Superior temporal gyrus (tissue), 1 donor: ENCODE results near the gene RNF223.
"Not testable (repeated sequence)": the region's sequence is repeated elsewhere in the genome, so short reads cannot be mapped to it uniquely, and the experiment has no call there.

ENCODE experiments used
- DNase-seq: peaks from one replicate; pipeline ENCODE4 v3.0.0-alpha.2; 2016; ENCODE audit errors: extremely low spot score

RNF223 gene

GRCh38 chr1:1087351-1088028 lies 13.4 kb upstream of the RNF223 start:
- no peak for DNase-seq

GRCh38 chr1:1086911-1087341 lies 12.8 kb upstream of the RNF223 start:
- no peak for DNase-seq

GRCh38 chr1:1085911-1086841 lies 12.1 kb upstream of the RNF223 start:
- no peak for DNase-seq

GRCh38 chr1:1085171-1085841 lies 11.2 kb upstream of the RNF223 start:
- no peak for DNase-seq

- DNase-seq, result no peak
Measured at GRCh38 chr1:1084372-1085170, 10.5 kb upstream of the RNF223 start.

- DNase-seq, result no peak
Measured at GRCh38 chr1:1083416-1084371, 9.6 kb upstream of the RNF223 start.

GRCh38 chr1:1082776-1083415 lies 8.8 kb upstream of the RNF223 start:
- no peak for DNase-seq

GRCh38 chr1:1082239-1082775 lies 8.2 kb upstream of the RNF223 start:
- no peak for DNase-seq

- no peak for DNase-seq
Measured at GRCh38 chr1:1081311-1082238, 7.5 kb upstream of the RNF223 start.

- no peak for DNase-seq
Measured at GRCh38 chr1:1080951-1081310, 6.8 kb upstream of the RNF223 start.

GRCh38 chr1:1080122-1080757 lies 6.1 kb upstream of the RNF223 start:
- no peak for DNase-seq

GRCh38 chr1:1079408-1080121 lies 5.5 kb upstream of the RNF223 start:
- no peak for DNase-seq

GRCh38 chr1:1077396-1077795 lies 3.3 kb upstream of the RNF223 start:
- DNase-seq, result not testable (repeated sequence)

- no peak for DNase-seq
Measured at GRCh38 chr1:1075148-1075935, 1.2 kb upstream of the RNF223 start.

GRCh38 chr1:1074631-1075147 lies 583 bp upstream of the RNF223 start:
- no peak for DNase-seq
